HEK293T (cell line): Measurements from ENCODE around the gene REXO1.

Experiments used
- FOXM1 ChIP-seq: fragments of 450-650 bp; IDR thresholded peaks from 2 replicates; pipeline ENCODE4 v1.6.1; 2017; ENCODE audit warnings: mild to moderate bottlenecking, borderline replicate concordance
- L3MBTL2 ChIP-seq: fragments of 450-650 bp; conservative IDR thresholded peaks from 2 replicates; pipeline ENCODE4 v1.6.1; 2016; ENCODE audit warnings: mild to moderate bottlenecking
- TF ChIP-seq, protein P1 (sequence below): fragments of 450-650 bp; IDR thresholded peaks from 2 replicates; pipeline ENCODE4 v1.6.1; 2016

DNA sequence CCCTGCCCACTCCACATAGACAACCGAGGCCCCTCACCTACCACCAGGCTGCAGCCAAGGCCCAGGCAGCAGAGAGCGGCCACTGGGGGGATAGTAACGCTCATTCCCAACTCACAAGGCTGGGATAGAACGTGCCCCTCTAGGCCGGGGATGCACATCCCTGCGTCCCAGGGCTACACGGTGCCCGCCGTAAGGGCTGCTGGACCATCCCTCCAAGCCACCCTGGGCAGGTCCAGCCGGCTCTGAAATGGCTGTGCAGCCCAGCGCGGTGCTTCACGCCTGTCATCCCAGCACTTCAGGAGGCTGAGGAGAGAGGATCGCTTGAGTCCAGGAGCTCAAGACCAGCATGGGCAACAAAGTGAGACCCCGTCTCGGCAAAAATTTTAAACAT, 3.2 kb downstream of the REXO1 start:
- TF ChIP-seq L3MBTL2, result no peak
- TF ChIP-seq, protein P1, sequence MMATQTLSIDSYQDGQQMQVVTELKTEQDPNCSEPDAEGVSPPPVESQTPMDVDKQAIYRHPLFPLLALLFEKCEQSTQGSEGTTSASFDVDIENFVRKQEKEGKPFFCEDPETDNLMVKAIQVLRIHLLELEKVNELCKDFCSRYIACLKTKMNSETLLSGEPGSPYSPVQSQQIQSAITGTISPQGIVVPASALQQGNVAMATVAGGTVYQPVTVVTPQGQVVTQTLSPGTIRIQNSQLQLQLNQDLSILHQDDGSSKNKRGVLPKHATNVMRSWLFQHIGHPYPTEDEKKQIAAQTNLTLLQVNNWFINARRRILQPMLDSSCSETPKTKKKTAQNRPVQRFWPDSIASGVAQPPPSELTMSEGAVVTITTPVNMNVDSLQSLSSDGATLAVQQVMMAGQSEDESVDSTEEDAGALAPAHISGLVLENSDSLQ, result no peak
- no peak for TF ChIP-seq FOXM1
